ENCODE measurements around the gene PRPF19. TPM values are rescaled to one million over a fixed set of nuclear protein-coding genes. Genes with fewer than 3 reads are reported as not detected.
"Not testable (repeated sequence)": the region's sequence is repeated elsewhere in the genome, so short reads cannot be mapped to it uniquely, and the experiment has no call there.

PRPF19 gene
- total RNA-seq, 2 donors from 2014 or later: 66.7 to 87.5 TPM

DNA sequence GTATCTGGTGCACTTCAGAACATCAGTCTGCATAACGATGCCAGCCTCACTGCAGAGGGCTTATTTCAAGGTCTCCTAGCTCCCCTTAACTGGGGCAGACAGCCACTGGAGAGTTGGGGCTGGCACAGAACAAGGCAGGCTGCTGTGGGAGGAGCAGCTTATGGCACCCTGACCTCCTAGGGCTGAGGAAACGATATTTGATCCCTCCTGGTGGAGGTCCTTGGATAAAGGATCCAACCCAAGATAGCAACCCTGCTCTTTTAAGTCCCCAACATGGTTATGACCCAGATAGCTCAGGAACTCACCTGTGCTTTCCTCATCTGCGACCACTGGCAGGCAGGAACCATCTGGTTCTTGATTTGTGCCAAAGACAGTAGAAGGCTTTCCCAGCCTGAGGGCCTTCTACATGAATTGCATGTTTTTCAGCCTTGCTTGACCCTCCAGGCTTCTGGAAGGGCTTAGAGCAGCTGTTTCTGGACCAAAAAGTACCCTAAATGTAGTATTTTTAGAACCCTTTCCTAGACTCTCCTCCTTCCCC, 10.4 kb upstream of the PRPF19 start:
- H3K27me3 Mint-ChIP-seq: peaks cover 3% of the 10 kb centered on the region
- H3K27ac Mint-ChIP-seq: no peak overlapping the region
- peak overlapping the region; percentile 39 for H3K4me3 Mint-ChIP-seq
- no peaks in the 10 kb centered on the region for H3K9me3 ChIP-seq (ENCODE audit: control insufficient read depth, low read length, poor library complexity, severe bottlenecking)
- H3K36me3 Mint-ChIP-seq (ENCODE audit: low read depth): peaks cover 7% of the 10 kb centered on the region
- ATAC-seq: no peak
- peaks cover 32% of the 10 kb centered on the region for H3K4me1 Mint-ChIP-seq
- DNase-seq: no peak

DNA sequence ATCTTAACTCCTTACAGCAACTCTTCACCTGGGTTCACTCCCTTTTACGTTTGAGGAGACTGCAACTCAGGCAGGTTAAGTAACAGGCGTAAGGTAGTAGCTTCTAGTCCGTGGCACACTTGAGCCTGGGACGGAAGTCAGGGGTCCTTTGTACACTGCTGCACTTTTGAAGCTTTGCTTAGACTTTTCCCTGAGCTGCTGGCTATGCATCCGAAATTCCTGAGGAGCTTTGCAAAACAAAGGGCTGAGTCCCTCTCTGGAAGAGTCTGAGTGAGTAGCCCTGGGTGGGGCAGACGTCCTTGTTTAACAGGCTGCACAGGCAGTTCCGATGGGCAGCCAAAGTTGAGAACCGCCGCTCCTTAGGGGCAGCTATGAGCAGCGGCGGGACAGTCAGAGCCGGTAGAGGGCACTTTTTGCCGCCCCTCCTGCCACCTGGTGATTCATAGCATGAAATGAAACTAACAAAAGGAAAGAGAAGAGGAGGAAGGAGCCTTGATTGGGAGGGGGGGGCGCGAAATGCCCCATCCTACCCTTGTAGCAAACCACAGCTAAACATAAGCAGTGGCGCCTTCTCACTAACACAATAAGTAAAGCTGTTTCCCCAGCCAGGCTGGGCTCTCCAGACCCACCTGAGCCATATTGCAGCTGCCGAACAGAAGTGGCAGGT, 9.0 kb upstream of the PRPF19 start:
- DNase-seq: peak; percentile 34 to 49 (median 39)
- peak; percentile 48 for ATAC-seq
- Mint-ChIP-seq H3K4me1 (peaks cover 32% of the 10 kb centered on the region), H3K27ac (peak overlapping the region; percentile 77), H3K27me3 (peaks cover 4% of the 10 kb centered on the region), H3K4me3 (peak overlapping the region; percentile 100), H3K36me3 (ENCODE audit: low read depth) (peaks cover 5% of the 10 kb centered on the region)
- no peaks in the 10 kb centered on the region for H3K9me3 ChIP-seq (ENCODE audit: control insufficient read depth, low read length, poor library complexity, severe bottlenecking)

DNA sequence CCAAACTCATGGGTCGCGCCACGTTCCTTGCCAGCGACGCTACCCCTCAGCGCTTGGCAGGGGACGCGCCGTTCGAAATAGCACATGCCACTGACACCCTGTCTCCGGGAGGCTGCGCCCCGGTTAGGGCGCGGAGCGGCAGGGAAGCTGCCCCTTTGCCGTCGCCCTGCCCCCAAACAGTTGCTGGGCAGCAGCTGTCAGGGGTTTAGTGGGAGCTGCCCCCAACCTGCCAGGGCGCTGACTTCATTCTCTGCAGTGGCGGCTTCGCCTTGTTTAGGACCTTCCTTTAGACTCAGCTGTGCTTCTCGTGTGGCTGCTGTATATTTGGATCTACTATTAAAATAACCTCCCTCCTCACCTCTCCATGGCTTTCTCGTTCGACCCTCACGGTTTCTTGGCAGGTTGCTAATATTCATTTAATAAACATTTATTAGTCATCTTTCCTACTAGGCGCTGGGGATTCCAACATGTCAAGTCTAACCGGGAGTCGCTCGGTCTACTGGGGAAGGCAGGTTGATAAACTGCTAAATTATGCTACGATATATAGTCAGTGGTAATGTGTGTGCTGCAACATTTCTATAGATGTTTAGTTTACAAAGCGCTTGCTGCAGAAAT, 8.4 kb upstream of the PRPF19 start:
- Mint-ChIP-seq H3K4me1 (peaks cover 32% of the 10 kb centered on the region), H3K27me3 (peaks cover 4% of the 10 kb centered on the region)
- ATAC-seq: peak; percentile 36

DNA sequence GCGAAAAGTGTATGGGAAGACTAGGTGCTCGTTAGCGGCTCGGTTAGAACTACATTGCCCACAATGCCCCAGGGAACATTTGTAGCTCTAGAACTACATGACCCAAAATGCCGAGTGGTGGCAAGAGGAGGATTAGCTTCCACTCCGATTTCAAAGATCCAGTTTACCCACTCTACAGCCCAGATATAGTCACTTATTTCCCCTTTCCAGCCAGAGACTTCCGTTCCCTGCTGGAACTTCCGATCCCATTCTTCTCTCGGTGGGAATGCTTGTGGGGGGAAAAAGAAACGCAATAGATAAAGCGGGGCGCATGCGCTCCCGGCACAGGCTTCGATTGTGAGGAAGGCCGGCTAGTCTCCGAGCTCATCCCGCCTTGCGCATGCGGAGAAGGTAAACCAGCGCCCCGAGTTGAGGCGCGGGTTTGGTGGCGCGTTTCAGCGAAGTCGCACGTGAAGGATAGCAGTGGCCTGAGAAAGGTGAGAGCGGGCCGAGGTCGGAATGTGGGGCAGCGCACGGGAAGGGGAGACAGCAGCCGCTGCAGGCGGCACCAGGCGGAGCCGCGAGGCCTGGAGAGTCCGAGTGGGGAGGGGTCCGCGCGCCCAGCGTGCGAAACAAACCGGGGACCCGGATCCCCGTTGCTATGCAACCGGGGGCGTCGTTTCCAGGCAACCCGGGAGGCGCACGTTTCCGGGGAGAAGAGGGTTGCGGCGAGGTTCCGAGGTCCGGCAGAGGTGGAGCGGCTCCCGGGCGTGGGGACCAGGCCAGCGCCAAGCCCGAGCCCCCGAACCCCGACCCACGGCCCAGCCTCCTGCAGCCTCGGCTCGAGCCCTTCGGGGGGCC, 7.6 kb upstream of the PRPF19 start, which contains the start of gene TMEM109:
TMEM109 (plus strand) TSS at position 366 of the 840 bp plus-strand sequence. CDS start 5,536 bp downstream, outside the sequence.
- Mint-ChIP-seq H3K27ac (peak within 1 kb of the TSS; percentile 100), H3K27me3 (peaks cover 4% of the 10 kb centered on the region), H3K4me1 (peaks cover 32% of the 10 kb centered on the region), H3K36me3 (ENCODE audit: low read depth) (peaks cover 2% of the 10 kb centered on the region), H3K4me3 (peak within 1 kb of the TSS; percentile 100)
- no peaks in the 10 kb centered on the region for H3K9me3 ChIP-seq (ENCODE audit: control insufficient read depth, low read length, poor library complexity, severe bottlenecking)
- peak; percentile 77 to 82 (median 81) for DNase-seq
- peak; percentile 83 for ATAC-seq

More for the DNA sequence above, 8.4 kb upstream of the PRPF19 start:
- H3K9me3 ChIP-seq (ENCODE audit: control insufficient read depth, low read length, poor library complexity, severe bottlenecking): no peaks in the 10 kb centered on the region
- Mint-ChIP-seq H3K36me3 (ENCODE audit: low read depth) (peaks cover 2% of the 10 kb centered on the region), H3K27ac (peak overlapping the region; percentile 100), H3K4me3 (peak overlapping the region; percentile 100)
- DNase-seq: peak in 1 of 3 donors; percentile 22

DNA sequence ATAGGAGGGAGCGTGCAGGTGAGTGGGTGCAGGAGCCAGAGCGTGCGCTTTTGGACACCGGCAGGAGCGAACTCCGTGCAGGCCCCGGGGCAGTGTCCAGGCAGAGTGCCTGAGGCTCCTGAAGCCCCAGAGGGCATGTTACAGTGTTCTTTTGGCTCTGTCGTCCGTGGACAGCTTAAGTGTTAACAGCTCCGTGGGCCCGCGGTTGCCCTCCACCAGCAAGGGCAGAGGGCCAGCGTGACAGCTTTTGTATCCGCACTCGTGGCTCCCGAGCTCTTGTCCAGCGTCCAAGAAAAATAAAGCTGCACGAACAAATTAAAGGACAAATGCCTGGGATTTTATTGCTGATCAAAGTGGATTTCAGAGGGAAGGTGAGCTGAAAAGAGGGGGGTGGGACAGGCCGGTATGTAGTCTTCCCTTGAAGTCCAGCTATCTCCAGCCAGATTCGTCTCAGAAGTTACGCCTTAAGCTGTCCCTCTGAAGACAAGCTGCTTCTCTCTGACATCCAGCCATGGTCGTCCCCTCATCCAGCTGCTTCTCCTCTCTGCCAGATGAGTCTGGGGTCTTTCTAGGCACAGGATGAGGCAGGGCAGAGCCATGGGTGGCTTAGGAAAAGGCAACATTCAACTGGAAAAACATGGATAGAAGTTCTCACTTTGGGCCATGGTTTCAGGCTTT, 6.6 kb upstream of the PRPF19 start:
- no peak for DNase-seq
- H3K4me1 Mint-ChIP-seq: peaks cover 30% of the 10 kb centered on the region
- no peak for ATAC-seq
- H3K4me3 Mint-ChIP-seq: peak overlapping the region; percentile 100
- peaks cover 4% of the 10 kb centered on the region for H3K27me3 Mint-ChIP-seq
- H3K9me3 ChIP-seq (ENCODE audit: control insufficient read depth, low read length, poor library complexity, severe bottlenecking): no peaks in the 10 kb centered on the region
- peak overlapping the region; percentile 100 for H3K27ac Mint-ChIP-seq
- H3K36me3 Mint-ChIP-seq (ENCODE audit: low read depth): peaks cover 2% of the 10 kb centered on the region

DNA sequence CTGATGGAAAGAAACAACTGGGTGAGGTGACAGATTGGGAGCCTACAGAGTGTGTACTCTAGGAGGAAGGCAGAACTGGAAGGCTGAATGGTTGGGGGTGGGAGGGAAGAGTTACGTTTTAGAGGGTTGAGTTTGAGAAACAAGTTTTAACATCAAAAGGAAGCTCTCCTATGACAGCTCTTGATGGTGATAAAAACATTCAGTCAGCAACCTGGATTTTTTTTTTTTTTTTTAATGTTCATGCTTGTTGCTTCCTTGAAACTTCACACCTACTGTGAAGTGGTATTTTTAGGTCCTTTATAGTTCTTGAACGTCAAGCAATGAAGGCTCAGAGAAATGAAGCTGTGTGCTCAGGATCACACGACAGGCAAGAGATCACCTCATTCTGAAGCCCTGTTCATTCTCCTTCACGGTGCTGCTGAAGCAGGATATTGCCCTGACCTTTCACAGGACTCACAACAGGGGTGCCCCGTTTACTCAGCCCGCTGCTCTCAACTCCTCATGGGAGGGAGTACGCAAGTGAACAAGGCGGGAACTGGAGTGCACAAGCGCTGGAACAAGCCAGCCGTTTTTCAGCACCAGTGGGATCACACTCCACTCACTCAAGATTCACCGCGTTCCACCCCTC, 6.0 kb upstream of the PRPF19 start:
- ATAC-seq: no peak
- DNase-seq: no peak
- peak overlapping the region; percentile 51 for H3K4me3 Mint-ChIP-seq
- no peaks in the 10 kb centered on the region for H3K9me3 ChIP-seq (ENCODE audit: control insufficient read depth, low read length, poor library complexity, severe bottlenecking)
- H3K4me1 Mint-ChIP-seq: peaks cover 32% of the 10 kb centered on the region
- H3K27ac Mint-ChIP-seq: peak overlapping the region; percentile 69
- H3K27me3 Mint-ChIP-seq: peaks cover 4% of the 10 kb centered on the region
- peaks cover 2% of the 10 kb centered on the region for H3K36me3 Mint-ChIP-seq (ENCODE audit: low read depth)

DNA sequence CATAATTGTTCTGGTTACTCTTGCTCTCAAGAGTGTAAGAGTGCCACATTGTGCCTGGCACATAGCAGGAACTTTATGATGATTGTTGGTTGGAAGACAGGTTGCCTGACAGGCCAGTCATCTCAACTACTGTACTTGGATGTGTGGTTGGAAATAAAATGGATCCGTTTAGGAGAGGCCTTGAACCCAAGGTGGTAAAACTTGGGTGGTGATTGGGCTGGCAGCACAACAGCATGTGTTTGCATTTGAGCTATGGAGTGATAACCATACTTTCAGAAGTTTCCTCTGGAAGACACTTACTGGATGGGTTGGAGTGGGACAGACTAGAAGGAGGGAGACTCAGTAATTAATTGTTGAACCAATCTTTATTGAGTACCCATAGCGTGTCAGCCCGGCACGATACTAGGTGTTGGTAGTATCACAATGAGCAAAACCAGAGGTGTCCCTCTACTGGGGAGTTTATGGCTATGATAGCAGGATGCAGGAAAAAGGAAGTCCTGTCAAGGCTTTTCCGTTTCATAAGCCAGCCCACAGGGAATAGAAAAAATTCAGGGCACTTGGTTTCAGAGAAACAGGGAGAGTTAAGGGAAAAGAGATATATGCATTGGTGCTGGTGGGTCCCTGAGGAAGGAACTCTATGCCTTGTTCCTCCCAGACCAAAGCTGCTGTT, 4.5 kb upstream of the PRPF19 start:
- no peak for DNase-seq
- Mint-ChIP-seq H3K4me3 (no peak overlapping the region), H3K27ac (no peak overlapping the region), H3K27me3 (peaks cover 4% of the 10 kb centered on the region), H3K4me1 (peaks cover 25% of the 10 kb centered on the region), H3K36me3 (ENCODE audit: low read depth) (peaks cover 2% of the 10 kb centered on the region)
- no peak for ATAC-seq
- H3K9me3 ChIP-seq (ENCODE audit: control insufficient read depth, low read length, poor library complexity, severe bottlenecking): no peaks in the 10 kb centered on the region

DNA sequence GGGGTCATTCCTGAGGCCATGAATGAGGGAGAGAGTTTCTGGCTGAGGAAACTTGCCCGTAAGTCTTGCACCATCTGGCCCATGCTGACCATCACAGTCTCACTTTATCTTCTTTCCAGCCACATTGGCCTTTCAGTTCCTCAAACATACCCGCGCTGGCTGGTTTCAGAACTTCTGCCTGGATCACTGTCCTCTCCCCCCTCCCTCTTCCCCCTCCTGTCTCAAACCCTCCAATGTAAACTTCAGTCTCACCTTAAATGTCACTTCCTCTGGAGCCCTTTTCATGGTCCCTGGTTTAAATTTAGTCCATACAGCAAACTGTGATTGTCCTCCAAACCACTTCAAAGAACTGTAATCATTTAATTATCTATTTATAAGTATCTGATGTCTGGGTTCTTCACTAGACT, 3.9 kb upstream of the PRPF19 start:
- no peak overlapping the region for H3K4me3 Mint-ChIP-seq
- peaks cover 2% of the 10 kb centered on the region for H3K36me3 Mint-ChIP-seq (ENCODE audit: low read depth)
- H3K9me3 ChIP-seq (ENCODE audit: control insufficient read depth, low read length, poor library complexity, severe bottlenecking): no peaks in the 10 kb centered on the region
- H3K27ac Mint-ChIP-seq: no peak overlapping the region
- ATAC-seq (no peak), DNase-seq (no peak)
- peaks cover 4% of the 10 kb centered on the region for H3K27me3 Mint-ChIP-seq
- H3K4me1 Mint-ChIP-seq: peaks cover 24% of the 10 kb centered on the region

DNA sequence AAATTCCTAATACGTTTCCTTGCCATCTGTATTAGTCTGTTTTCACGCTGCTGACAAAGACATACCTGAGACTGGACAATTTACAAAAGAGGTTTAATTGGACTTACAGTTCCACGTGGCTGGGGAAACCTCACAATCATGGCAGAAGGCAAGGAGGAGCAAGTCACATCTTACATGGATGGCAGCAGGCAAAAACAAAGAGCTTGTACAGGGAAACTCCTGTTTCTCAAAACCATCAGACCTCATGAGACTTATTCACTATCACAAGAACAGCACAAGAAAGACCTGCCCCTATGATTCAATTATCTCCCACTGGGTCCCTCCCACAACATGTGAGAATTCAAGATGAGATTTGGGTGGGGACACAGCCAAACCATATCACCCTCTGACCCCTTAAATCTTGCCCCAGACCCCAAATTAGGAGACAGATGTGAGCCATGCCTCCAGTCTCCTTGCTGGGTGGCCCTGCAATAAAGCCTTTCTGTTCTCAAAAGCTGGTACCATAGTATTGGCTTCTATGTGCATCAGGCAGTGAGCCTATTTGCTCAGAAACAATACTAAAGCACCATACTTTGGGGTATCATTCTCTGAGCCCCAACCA, 3.4 kb upstream of the PRPF19 start:
- H3K27ac Mint-ChIP-seq; ATAC-seq; H3K4me3 Mint-ChIP-seq; H3K36me3 Mint-ChIP-seq (ENCODE audit: low read depth); H3K9me3 ChIP-seq (ENCODE audit: control insufficient read depth, low read length, poor library complexity, severe bottlenecking); H3K27me3 Mint-ChIP-seq; DNase-seq: not testable (repeated sequence)
- H3K4me1 Mint-ChIP-seq: peaks cover 23% of the 10 kb centered on the region

DNA sequence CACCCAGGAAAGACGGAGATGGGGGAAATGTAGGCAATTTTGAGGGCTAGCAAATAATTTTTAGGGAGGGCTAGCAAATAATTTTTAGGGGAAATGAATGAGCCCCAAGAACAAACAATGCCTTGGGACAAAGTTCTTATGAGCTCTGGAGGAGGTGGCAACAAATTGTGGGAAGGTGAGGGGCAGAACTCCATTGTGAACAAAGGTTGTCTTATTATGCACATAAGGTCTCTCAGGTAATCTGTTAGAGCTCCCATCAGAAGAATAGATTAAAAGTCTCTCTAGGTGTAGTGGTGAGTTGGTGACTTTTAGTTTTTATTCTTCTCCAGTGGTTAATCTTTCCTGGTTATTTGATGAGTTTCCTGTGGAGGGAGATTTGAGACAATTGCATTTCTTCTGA, 2.4 kb upstream of the PRPF19 start:
- no peak overlapping the region for H3K27ac Mint-ChIP-seq
- H3K4me1 Mint-ChIP-seq: peaks cover 26% of the 10 kb centered on the region
- H3K4me3 Mint-ChIP-seq: no peak overlapping the region
- peaks cover 4% of the 10 kb centered on the region for H3K27me3 Mint-ChIP-seq
- H3K9me3 ChIP-seq (ENCODE audit: control insufficient read depth, low read length, poor library complexity, severe bottlenecking): no peaks in the 10 kb centered on the region
- no peaks in the 10 kb centered on the region for H3K36me3 Mint-ChIP-seq (ENCODE audit: low read depth)
- DNase-seq (no peak), ATAC-seq (no peak)

DNA sequence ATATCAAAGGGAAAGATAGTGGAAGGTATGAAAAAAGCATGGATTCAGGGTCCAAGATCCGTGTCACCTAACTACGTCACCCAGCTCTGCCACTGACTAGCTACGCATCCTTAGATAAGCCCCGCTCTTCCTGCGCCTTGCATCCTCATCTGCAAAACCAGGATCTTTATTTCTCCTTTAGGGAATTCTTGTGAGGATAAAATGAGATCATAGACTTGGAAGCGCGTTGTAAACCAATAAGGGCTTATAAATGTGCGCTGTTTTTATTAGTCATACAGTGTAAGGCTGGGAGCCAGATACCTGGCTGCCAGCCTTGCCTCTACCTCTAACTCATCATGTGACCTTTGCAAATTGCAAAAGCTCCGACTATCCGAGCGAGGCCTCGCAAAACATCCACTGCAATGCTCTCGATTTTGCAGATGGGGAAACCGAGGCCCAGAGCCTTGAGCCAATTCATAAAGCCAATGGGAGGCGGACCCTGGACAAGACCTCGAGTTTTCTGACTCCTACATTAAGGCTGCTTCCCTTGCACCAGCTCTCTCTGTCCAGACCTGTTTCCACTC, 753 bp downstream of the PRPF19 start:
- peaks cover 23% of the 10 kb centered on the region for H3K4me1 Mint-ChIP-seq
- no peaks in the 10 kb centered on the region for H3K36me3 Mint-ChIP-seq (ENCODE audit: low read depth)
- DNase-seq (no peak), ATAC-seq (peak; percentile 18)
- H3K27ac Mint-ChIP-seq: peak overlapping the region; percentile 96
- H3K4me3 Mint-ChIP-seq: peak overlapping the region; percentile 96
- no peaks in the 10 kb centered on the region for H3K27me3 Mint-ChIP-seq
- H3K9me3 ChIP-seq (ENCODE audit: control insufficient read depth, low read length, poor library complexity, severe bottlenecking): no peaks in the 10 kb centered on the region

All from T-helper 17 cell (primary cell).